Stimulated activated CD4-positive, alpha-beta T cell treated with anti-CD3 and anti-CD28 coated beads, TNF-alpha, amount 100 ng/mL, for 48 hours (primary cell): ENCODE measurements around the gene SZRD1.

Experiments
- DNase-seq, 3 donors: peaks; one replicate each; pipeline ENCODE4 v3.0.0-alpha.2; 2020; ENCODE audit warnings: low read depth in 3 of 3

The SZRD1 gene

GRCh38 chr1:16440131-16440469, 73.1 kb downstream of the SZRD1 start:
- no peak for DNase-seq

- DNase-seq: peak; percentile 88 to 96 (median 94)
Observed at GRCh38 chr1:16440470-16441281, 73.6 kb downstream of the SZRD1 start, which contains the start of gene NECAP2. TSS of gene NECAP2 (plus strand) at chr1:16440724. CDS start at chr1:16440762, 38 bp downstream.

- DNase-seq: no peak
Observed at GRCh38 chr1:16441282-16441665, 74.2 kb downstream of the SZRD1 start.

GRCh38 chr1:16442265-16442664, 75.2 kb downstream of the SZRD1 start:
- no peak for DNase-seq

- DNase-seq: no peak
Observed at GRCh38 chr1:16442941-16443340, 75.9 kb downstream of the SZRD1 start.

GRCh38 chr1:16443975-16444770, 77.1 kb downstream of the SZRD1 start:
- no peak for DNase-seq

- DNase-seq: no peak
Observed at GRCh38 chr1:16445052-16445451, 78.0 kb downstream of the SZRD1 start.

- DNase-seq: no peak
Observed at GRCh38 chr1:16446116-16446515, 79.1 kb downstream of the SZRD1 start.

GRCh38 chr1:16447641-16448040, 80.6 kb downstream of the SZRD1 start:
- DNase-seq: no peak
